GM10248 (cell line): ENCODE data around the gene C8G.

Experiments used
- CTCF ChIA-PET: fragments of 300-600 bp; sonication (Branson Sonifier 250); formaldehyde crosslinking; extraction: SDS; loops from one replicate; lab custom pipeline; 2021; ENCODE audit warnings: antibody characterized with exemption; lab: Yijun Ruan, JAX
- POLR2A ChIA-PET: fragments of 350-650 bp; sonication (Branson Sonifier 250); formaldehyde crosslinking; extraction: SDS; loops from one replicate; lab custom pipeline; 2020; ENCODE audit warnings: antibody characterized with exemption; lab: Yijun Ruan, JAX
- DNase-seq: peaks from one replicate; pipeline ENCODE4 v3.0.0; 2012; ENCODE audit errors: extremely low spot score
- TF ChIP-seq, protein P1 (sequence below): IDR thresholded peaks from 2 replicates; pipeline ENCODE4 v1.5.1; 2012; ENCODE audit warnings: mild to moderate bottlenecking, low read depth; ENCODE audit errors: extremely low read depth, missing control alignments, control extremely low read depth

Gene C8G

DNA sequence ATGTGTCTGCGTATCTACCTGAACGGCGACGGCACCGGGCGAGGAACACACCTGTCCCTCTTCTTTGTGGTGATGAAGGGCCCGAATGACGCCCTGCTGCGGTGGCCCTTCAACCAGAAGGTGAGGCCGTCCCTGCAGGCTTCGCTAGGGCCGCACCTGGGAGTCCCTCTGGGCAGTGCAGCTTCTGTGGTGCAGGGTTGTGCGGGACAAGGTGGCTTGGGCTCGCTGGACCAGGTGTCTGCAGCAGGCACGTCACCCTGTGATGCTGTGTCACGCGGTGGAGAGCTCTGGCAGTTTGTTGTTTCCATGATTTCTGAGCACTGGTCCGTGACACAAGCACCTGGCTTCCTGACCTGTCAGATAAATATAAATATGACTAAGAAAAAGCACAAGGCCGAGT is 21.2 kb upstream of the C8G start:
- CTCF ChIA-PET = no interaction called here
- POLR2A ChIA-PET = no interaction called here
- TF ChIP-seq, protein P1, sequence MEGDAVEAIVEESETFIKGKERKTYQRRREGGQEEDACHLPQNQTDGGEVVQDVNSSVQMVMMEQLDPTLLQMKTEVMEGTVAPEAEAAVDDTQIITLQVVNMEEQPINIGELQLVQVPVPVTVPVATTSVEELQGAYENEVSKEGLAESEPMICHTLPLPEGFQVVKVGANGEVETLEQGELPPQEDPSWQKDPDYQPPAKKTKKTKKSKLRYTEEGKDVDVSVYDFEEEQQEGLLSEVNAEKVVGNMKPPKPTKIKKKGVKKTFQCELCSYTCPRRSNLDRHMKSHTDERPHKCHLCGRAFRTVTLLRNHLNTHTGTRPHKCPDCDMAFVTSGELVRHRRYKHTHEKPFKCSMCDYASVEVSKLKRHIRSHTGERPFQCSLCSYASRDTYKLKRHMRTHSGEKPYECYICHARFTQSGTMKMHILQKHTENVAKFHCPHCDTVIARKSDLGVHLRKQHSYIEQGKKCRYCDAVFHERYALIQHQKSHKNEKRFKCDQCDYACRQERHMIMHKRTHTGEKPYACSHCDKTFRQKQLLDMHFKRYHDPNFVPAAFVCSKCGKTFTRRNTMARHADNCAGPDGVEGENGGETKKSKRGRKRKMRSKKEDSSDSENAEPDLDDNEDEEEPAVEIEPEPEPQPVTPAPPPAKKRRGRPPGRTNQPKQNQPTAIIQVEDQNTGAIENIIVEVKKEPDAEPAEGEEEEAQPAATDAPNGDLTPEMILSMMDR = no peak
- no peak for DNase-seq

DNA sequence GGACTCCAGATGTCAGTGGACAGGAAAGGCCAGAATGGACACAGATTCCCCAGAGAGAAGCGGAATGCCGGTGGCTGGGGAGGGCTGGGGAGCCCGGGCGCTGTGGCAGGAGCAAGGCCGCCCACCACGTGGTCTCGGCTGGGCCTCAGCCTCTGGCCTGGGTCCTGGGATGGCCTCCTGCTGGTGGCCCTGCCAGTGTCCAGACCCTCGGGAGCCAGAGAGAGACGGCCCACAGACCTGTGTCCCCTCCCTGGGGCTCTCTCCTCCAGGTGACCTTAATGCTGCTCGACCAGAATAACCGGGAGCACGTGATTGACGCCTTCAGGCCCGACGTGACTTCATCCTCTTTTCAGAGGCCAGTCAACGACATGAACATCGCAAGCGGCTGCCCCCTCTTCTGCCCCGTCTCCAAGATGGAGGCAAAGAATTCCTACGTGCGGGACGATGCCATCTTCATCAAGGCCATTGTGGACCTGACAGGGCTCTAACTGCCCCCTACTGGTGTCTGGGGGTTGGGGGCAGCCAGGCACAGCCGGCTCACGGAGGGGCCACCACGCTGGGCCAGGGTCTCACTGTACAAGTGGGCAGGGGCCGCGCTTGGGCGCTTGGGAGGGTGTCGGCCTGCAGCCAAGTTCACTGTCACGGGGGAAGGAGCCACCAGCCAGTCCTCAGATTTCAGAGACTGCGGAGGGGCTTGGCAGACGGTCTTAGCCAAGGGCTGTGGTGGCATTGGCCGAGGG is 19.5 kb upstream of the C8G start:
- no peak for DNase-seq
- CTCF ChIA-PET = no interaction called here
- TF ChIP-seq, protein P1 = peak; percentile 2
- POLR2A ChIA-PET = no interaction called here

DNA sequence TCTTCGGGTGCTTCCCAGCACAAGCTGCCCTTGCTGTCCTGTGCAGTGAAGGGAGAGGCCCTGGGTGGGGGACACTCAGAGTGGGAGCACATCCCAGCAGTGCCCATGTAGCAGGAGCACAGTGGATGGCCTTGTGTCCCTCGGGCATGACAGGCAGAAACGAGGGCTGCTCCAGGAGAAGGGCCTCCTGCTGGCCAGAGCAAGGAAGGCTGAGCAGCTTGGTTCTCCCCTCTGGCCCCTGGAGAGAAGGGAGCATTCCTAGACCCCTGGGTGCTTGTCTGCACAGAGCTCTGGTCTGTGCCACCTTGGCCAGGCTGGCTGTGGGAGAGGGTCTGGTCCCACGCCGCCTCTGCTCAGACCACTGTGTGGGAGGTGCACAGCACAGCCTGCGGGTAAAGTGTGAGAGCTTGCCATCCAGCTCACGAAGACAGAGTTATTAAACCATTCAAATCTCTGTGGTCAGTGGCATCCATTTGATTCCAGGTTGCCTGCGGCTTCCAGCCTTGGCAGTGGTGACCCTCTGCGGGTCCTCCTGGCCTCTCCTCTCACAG is 18.8 kb upstream of the C8G start:
- ChIA-PET POLR2A (no interaction called here), CTCF (interaction anchor here (1.2 kb wide), 1 partner anchor 8 kb away, joined by 4 read pairs; no protein-coding TSS in a partner anchor)
- DNase-seq = no peak
- TF ChIP-seq, protein P1 = no peak

DNA sequence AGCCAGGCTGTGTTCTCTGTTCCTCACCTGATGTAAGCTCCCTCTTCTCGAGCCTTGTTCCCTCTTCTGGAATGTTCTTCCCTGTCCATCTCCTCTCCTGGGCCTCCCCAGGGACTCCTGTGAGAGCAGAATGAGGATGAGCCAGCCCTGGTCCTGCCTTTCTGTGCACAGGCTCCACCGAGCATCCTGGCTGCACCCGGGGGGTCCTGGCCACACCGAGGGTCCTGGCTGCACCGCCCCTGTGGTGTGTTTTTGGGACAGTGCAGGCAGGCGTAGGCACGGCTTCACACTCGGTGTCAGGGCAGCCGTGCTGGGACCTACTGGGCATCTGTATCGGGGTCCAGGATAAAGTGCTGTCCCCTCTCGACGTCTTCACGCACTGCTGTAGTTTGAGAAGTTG is 18.3 kb upstream of the C8G start:
- POLR2A ChIA-PET = no interaction called here
- CTCF ChIA-PET = interaction anchor here (1.2 kb wide), 1 partner anchor 9 kb away, joined by 4 read pairs; no protein-coding TSS in a partner anchor
- TF ChIP-seq, protein P1 = no peak

DNA sequence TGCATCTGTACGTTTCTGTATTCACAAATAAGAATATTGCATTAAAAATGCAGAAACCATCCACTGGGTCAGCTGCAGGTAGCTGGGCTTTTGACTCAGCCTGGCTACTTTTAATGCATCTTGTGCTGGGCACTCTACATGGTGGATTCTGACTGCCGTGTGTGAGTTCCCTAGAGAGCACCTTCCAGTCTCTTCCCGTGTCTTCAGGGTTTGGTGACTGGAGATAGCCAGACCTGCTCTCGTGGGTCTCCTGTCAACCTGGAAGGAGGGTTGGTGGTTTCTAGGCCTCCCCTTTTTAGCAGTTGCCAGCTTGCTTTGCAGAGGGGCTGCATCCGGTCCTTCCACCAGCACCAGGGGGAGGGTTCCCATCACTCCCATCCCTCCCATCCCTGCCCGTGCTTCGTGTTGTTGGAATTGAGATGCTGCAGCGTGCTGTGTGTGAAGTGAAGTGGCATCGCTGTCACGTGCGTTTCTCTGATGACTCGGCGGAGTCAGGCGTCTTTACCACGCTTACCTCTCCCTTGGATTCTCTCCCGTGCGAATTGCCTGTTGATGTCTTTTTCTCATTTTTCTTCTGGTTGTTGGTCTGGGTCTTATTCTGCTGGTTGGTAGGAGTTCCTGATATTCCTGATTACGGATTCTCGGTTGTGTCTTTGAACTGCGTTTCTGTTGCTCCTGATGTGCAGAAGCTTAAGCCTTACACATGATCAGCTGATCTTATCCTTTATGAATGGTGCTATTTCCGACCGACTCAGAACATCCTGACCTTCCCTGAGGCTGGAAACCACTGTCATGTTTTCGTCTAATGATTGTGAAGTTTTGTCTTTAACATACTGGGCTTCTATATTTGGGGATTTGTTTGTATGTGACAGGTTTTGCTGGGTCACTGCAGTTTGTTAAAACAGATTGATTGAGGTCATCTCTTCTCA is 17.4 kb upstream of the C8G start:
- POLR2A ChIA-PET = no interaction called here
- TF ChIP-seq, protein P1 = no peak
- no peak for DNase-seq
- CTCF ChIA-PET = interaction anchor here (1.2 to 1.6 kb wide), 2 partner anchors 7 to 10 kb away, joined by 3 to 4 read pairs; no protein-coding TSS in a partner anchor

More for the DNA sequence above, 18.3 kb upstream of the C8G start:
- DNase-seq = no peak

DNA sequence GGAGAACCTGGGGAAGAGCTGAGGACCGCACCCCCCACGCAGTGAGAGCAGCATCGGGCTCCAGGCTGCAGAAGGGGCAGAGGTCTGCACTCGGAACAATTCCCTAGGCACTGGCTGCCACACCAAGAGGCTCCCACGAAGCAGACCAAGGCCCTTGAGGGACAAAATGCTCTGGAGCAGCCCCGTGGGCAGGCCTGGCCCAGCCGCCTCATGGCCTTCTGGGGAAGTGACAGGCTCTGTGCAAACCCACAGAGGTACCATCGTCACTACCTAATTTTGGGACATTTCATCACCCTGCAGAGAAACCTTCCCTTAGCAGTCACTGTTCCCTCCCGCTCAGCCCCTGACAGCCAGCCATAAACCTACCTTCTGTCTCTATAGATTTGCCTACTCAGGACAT is 16.5 kb upstream of the C8G start:
- CTCF ChIA-PET = interaction anchor here (0.6 to 1.6 kb wide), 2 partner anchors 8 to 33 kb away, joined by 3 read pairs; no protein-coding TSS in a partner anchor
- POLR2A ChIA-PET = no interaction called here
- TF ChIP-seq, protein P1 = no peak
- no peak for DNase-seq
